SU-DHL-6 (cell line): ENCODE measurements around the gene MATCAP1.

ENCODE experiments used
- CTCF ChIP-seq: fragments of 200-600 bp; sonication (generic); IDR thresholded peaks from one replicate; pipeline ENCODE4 v1.5.1; 2017; ENCODE audit warnings: antibody characterized with exemption, mild to moderate bottlenecking, low read length, moderate library complexity; ENCODE audit not compliant: insufficient read depth, poor library complexity, severe bottlenecking
- EZH2phosphoT487 ChIP-seq: fragments of 200-600 bp; sonication (generic), shearing (Covaris generic); conservative IDR thresholded peaks from 2 replicates; pipeline ENCODE4 v1.6.1; 2018; ENCODE audit warnings: mild to moderate bottlenecking, antibody characterized with exemption, low read length, moderate library complexity, mixed read lengths

- TF ChIP-seq CTCF (no peak), EZH2phosphoT487 (no peak)
These were observed 47.3 kb upstream of the MATCAP1 start for GRCh38 chr16:67230809-67231660.
